ENCODE data around the gene SLC22A8.

DNA sequence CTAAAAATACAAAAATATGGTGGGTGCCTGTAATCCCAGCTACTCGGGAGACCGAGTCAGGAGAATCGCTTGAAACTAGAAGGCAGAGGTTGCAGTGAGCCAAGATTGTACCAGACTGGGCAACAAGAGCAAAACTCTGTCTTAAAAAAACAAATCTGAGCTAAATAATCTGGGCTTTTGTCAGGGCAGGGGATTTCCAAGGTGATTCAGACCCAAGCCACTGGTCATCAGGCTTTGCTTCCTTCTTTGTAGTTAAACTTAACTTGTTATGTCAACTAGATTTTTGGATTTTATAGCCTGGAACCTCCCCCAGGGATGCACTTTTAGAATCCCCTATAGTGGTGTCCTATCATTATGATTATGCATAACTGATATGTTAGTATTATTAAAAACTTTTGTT lies 27.0 kb upstream of the SLC22A8 start:
- TF ChIP-seq YY1 (IDR thresholded peaks at IDR 0.05; ENCODE audit: insufficient read depth, insufficient read length) (no peak), ZNF274 (IDR thresholded peaks at IDR 0.05; ENCODE audit: low read depth, low read length) (no peak)
